HL-60 (cell line): Measurements from ENCODE around the gene CDKL4.

ENCODE experiments used
- DNase-seq, 2 experiments: peaks; one replicate each; pipeline ENCODE4 v3.0.0-alpha.2; 2010 to 2020; ENCODE audit warnings: low read depth in 1 of 2, low spot score in 1 of 2
- H3K27ac ChIP-seq: fragments of 250-450 bp; sonication (Bioruptor Pico); replicated peaks from 2 replicates; pipeline ENCODE4 v1.5.1; 2020; ENCODE audit warnings: mild to moderate bottlenecking, moderate library complexity
- H3K27me3 ChIP-seq: fragments of 250-450 bp; sonication (Bioruptor Pico); 2 replicates; pipeline ENCODE4 v1.5.1; 2021; ENCODE audit warnings: mild to moderate bottlenecking, moderate library complexity; ENCODE audit not compliant: insufficient read depth, poor library complexity, severe bottlenecking
- H3K4me3 ChIP-seq: replicated peaks from 2 replicates; pipeline ENCODE4 v1.5.1; 2011; ENCODE audit warnings: mild to moderate bottlenecking, control low read depth, low read length; ENCODE audit not compliant: insufficient read depth
- GABPA ChIP-seq: IDR thresholded peaks from 2 replicates; pipeline ENCODE4 v1.6.1; 2012; ENCODE audit warnings: low read depth
- SPI1 ChIP-seq: IDR thresholded peaks from 2 replicates; pipeline ENCODE4 v1.6.1; 2012; ENCODE audit warnings: low read depth, mild to moderate bottlenecking, borderline replicate concordance
- TF ChIP-seq, protein P1 (sequence below): IDR thresholded peaks from one replicate; pipeline ENCODE4 v1.5.1; 2011; ENCODE audit warnings: low read length, control low read depth, inconsistent platforms; ENCODE audit not compliant: insufficient read depth
- TF ChIP-seq, protein P2 (sequence below): IDR thresholded peaks from 2 replicates; pipeline ENCODE4 v1.6.1; 2012; ENCODE audit warnings: low read depth; ENCODE audit not compliant: insufficient replicate concordance

CDKL4 gene

DNA sequence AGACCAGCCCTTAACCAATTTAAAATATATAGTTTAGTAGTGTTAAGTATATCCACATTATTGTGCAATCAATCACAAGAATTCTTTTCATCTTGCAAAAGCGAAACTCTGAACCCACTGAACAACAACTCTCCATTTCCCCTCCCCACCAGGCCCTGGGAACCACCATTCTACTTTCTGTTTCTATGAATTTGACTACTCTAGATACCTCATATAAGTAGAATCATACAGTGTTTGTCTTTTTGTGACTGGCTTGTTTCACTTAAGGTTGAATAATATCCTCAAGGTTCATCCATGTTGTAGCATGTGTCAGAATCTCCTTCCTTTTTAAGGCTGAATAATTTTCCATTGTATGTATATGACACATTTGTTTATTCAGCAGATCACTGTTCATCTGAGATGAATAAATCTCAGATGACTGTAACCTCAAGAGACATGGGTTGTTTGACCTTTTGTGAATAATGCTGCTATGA lies 114.8 kb downstream of the CDKL4 start:
- DNase-seq = no peak
- no peaks in the 10 kb centered on the region for H3K27me3 ChIP-seq
- no peak for TF ChIP-seq SPI1
- TF ChIP-seq, protein P1, sequence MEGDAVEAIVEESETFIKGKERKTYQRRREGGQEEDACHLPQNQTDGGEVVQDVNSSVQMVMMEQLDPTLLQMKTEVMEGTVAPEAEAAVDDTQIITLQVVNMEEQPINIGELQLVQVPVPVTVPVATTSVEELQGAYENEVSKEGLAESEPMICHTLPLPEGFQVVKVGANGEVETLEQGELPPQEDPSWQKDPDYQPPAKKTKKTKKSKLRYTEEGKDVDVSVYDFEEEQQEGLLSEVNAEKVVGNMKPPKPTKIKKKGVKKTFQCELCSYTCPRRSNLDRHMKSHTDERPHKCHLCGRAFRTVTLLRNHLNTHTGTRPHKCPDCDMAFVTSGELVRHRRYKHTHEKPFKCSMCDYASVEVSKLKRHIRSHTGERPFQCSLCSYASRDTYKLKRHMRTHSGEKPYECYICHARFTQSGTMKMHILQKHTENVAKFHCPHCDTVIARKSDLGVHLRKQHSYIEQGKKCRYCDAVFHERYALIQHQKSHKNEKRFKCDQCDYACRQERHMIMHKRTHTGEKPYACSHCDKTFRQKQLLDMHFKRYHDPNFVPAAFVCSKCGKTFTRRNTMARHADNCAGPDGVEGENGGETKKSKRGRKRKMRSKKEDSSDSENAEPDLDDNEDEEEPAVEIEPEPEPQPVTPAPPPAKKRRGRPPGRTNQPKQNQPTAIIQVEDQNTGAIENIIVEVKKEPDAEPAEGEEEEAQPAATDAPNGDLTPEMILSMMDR = no peak
- TF ChIP-seq, protein P2, sequence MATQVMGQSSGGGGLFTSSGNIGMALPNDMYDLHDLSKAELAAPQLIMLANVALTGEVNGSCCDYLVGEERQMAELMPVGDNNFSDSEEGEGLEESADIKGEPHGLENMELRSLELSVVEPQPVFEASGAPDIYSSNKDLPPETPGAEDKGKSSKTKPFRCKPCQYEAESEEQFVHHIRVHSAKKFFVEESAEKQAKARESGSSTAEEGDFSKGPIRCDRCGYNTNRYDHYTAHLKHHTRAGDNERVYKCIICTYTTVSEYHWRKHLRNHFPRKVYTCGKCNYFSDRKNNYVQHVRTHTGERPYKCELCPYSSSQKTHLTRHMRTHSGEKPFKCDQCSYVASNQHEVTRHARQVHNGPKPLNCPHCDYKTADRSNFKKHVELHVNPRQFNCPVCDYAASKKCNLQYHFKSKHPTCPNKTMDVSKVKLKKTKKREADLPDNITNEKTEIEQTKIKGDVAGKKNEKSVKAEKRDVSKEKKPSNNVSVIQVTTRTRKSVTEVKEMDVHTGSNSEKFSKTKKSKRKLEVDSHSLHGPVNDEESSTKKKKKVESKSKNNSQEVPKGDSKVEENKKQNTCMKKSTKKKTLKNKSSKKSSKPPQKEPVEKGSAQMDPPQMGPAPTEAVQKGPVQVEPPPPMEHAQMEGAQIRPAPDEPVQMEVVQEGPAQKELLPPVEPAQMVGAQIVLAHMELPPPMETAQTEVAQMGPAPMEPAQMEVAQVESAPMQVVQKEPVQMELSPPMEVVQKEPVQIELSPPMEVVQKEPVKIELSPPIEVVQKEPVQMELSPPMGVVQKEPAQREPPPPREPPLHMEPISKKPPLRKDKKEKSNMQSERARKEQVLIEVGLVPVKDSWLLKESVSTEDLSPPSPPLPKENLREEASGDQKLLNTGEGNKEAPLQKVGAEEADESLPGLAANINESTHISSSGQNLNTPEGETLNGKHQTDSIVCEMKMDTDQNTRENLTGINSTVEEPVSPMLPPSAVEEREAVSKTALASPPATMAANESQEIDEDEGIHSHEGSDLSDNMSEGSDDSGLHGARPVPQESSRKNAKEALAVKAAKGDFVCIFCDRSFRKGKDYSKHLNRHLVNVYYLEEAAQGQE = no peak
- H3K27ac ChIP-seq = no peak overlapping the region
- no peak overlapping the region for H3K4me3 ChIP-seq

DNA sequence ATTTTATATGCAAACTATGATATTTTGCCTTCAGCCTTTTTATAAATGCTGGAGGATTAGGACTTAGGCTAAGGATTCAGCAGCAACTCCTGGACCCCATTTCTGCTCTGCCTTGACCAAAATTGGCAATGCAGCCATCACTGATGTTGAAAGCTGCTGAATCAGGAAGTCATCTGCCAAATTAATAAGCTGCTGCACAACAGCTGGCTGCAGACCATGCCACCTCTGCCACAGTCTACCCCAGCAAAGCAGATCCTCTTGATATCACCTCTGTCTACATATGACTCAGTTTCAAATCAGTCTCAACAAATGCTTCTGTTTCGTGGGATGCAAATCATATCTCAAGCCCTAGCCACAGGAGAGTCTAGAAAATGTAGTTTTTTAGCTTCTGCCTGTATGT lies 115.8 kb downstream of the CDKL4 start:
- DNase-seq = peak; percentile 47 to 77
- Histone ChIP-seq H3K4me3 (no peak overlapping the region), H3K27me3 (no peaks in the 10 kb centered on the region), H3K27ac (no peak overlapping the region)
- peak; percentile 34; the same call in 1 of the 2 replicates for TF ChIP-seq SPI1
- no peak for TF ChIP-seq GABPA
